GM19023 (cell line): Measurements from ENCODE around the gene RHOV.

Experiments
- ATAC-seq: cut with Tn5 transposase; IDR thresholded peaks from one replicate; pipeline ENCODE4 v1.9.1; 2021; ENCODE audit warnings: mild to moderate bottlenecking, moderate library complexity; ENCODE audit not compliant: unreplicated experiment

RHOV gene, protein sequence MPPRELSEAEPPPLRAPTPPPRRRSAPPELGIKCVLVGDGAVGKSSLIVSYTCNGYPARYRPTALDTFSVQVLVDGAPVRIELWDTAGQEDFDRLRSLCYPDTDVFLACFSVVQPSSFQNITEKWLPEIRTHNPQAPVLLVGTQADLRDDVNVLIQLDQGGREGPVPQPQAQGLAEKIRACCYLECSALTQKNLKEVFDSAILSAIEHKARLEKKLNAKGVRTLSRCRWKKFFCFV

DNA sequence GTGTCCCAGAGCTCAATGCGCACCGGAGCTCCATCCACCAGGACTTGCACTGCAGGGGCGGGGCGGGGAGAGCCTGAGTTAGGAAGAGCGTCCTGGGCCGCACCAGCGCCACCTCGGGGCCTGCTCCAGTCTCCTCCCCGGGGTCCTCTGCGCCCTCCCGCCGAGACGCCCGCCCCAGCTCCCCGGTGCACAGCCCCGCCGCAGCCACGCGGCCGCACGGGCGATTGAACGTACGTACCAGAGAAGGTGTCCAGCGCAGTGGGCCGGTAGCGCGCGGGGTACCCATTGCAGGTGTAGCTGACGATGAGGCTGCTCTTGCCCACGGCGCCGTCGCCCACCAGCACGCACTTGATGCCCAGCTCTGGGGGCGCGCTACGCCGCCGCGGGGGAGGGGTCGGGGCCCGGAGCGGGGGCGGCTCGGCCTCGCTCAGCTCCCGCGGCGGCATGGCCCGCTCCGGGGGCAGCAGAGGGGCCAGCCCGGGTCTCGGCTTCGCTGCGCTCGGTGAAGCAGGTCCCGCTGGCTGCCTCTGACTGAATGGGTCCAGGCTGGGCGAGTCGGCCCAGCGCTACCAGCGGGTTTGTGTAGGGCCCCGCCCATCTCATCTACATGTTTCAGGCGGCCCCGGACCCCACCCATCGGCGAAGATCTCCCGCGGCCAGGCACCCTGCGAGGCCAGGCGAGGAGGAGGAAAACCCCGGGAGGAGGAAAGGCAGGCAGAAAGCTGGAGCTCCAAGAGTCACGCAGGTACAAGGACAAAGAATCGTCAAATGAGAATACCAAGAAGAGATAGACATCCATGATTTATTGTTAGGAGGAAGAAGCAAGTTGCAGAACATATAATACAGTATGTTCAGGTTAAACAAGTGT, at the start of gene RHOV:
Gene RHOV (minus strand): TSS at position 541 of the 868 bp plus-strand sequence. CDS start 95 bp downstream, at position 446.
- peak; percentile 65 for ATAC-seq

DNA sequence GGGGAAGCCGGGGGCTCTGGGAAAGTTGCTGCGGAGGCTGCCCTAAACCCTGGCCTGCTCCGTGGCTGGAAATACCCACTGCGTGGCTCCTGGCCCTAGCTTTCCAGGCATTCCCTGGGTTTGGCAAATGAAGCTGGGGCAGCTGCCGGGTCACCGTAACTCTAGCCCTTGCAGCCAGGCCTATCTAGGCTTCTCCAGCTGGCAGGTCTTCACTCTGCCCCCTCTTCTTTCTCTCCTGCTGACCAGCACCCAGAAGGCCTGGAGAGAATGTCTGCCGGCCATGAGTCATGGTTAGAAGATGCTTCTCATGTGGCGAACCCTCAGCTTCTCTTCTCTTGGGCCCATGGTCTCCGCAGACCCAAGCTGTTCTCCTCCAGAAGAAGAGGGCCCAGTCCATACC, 49.5 kb upstream of the RHOV start:
- ATAC-seq, result no peak

DNA sequence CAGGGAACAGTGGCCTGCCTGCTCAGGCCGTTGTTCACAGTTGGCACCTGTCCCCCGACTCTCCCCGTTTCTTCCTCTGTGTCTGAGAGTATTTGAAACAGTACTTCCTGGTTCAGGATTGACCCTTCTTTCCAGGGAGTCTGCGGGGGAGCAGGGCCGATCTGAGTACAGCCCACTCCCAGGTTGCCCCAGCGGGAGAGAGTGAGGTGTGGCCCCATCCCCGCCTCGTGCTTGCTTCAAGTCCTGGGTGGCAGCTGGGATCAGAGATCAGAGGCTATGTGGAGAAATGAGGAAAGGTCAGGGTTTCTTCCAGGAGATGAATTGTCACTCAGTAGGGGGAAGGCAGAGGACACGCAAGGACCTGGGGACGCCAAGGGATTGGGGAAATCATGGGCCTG, 48.6 kb upstream of the RHOV start:
- ATAC-seq, result no peak

DNA sequence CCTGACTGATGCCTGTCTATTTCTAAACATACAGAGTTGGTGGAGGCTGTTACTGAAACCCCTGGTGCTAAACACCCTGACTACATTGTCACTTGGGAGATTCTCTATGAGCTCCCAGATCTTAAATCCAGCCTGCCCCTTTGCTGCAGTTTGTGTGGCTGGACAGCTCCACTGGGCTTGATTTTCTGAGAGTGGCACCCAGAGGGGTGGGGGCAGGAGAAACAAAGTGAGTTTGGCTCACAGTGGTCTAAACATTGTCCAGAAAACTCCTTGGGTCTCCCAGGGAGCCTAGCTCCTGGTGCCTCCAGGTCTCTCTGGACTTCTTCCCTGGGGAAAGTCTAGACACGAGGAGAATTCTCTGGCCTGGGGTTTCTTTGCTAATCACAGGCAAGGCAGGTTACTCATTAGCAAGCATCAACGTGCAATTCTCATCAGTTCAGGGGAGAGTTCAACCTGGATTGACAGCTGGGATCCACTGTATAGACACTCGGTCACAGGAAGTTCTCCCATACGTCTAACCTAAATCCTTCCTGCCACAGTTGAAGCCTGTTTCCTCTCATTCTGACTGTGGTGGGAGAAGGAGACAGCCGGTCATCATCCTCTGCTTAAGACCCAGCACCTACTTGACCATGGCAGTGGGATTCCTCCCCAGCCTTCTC, 48.0 kb upstream of the RHOV start:
- no peak for ATAC-seq

DNA sequence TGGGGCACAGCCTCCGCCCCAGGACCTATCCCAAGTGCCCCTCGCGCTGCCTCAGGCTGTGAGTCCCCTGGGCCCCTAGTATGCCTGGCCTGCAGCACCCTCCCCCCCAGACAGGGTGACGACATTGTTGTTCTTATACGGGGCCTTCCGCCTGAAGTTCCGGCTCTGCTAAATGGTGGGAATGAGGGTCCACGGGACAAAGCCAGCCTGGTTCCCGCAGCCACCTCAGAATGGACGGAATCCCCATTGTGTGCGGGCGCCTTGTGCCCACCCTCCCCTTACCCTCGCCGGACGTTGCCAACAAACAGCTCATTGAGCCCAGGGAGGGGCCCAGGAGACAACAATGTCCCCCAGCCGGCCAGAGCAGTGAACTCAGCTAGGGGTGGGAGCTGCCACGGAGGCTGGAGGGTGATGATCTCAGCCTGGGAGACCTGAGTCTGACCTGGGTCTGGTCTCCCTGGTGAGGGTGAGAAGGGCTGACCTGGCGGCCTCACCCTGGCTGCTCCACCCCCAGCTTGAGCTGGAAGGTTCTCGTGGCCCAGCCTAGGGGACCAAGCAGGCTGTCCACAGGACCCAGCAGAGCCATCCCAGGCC, 44.9 kb upstream of the RHOV start:
- no peak for ATAC-seq

DNA sequence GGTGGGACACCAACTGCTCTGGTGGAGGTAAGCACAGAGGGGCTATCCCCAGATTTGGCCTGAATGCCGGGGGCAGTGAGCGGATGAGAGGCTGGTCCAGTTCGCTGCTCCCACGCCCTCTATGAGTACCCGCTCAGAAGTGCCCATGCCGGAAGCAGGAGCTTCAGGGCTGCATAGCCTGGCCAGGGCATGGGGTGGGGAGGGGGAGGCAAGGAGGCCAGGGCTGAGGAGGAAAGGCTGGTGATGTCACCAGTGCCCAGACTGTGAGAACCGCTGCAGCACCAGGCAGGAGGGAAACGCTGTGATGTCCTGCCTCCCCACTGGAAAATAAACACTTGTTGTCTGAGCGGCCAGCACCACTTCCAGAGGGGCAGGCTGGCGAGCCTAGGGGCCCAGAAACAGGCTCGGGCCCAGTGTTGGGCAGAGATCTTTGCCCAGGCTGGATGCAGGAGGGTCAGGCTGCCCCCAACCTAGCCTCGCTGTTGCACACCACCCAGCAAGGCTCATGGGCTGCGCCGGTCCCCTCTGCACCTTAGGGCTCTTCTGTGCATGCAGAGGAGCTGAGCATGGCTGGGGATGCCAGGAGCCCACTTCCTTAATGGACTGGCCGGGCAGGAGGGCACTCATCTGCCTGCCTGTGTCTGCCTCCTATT, 44.2 kb upstream of the RHOV start:
- no peak for ATAC-seq

DNA sequence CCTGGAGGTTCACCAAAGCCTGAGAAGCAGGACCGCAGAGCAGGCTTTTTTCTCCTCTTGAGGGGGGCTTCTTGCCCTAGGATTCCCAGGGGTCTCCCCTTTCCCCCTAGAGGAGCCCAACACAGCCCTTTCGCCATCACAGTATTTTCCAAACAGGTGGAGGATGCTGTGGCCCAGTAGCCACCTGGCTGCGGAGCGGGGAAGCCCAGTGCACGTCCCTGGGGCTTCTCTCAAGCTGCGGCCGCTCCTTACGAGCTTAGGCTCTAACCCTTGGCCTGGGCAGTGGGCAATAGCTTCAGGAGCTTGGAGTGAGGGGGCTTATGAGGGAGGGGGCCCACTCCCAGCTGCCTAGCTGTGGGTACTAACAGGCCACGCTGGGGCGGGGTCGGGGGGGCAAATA, 43.6 kb upstream of the RHOV start:
- no peak for ATAC-seq

DNA sequence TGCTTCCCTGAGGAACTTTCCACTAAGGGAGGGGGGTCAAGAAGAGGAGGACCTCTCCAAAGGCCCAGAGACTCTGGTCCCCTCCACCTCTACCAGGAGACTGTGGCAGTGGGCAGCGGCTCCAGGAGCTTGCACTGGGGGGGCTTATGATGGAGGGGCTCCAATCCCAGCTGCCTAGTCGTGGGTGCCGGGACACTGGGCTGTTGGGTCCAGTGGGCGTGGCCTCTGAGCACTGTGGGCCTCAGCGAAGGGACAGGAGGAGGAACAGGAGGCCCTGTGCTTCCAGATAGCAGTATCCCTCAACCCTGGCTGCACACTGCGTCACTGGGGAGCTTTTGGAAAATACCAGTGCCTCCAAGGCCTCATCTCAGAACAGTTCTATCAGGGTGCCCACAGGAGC, 41.6 kb upstream of the RHOV start:
- ATAC-seq, result no peak

DNA sequence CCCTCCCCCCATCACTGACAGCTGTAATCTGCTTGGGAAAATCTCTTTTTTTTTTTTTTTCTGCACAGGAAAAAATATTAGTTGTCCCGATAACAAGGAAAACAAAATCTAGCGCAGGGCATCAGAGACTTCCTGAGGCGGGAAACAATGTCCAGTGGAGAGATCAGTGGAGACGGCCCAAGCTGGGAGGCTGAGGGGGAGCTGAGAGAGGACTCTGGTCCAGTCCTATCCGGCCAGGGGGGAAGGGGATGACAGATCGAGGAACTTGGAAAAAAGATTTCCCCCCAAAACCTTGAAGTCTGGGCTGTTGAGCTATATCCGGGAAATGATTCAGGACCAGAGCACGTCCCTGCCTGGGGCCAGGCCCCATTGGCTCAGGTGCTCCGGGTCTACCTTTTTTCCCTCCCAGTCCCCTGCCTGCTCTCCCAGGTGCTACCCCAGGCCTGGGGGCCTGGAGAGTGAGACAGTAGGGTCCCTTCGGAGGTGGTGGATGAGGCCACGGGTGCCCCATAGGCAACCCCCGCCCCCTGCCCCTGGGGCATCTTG, 41.2 kb upstream of the RHOV start:
- ATAC-seq, result no peak

DNA sequence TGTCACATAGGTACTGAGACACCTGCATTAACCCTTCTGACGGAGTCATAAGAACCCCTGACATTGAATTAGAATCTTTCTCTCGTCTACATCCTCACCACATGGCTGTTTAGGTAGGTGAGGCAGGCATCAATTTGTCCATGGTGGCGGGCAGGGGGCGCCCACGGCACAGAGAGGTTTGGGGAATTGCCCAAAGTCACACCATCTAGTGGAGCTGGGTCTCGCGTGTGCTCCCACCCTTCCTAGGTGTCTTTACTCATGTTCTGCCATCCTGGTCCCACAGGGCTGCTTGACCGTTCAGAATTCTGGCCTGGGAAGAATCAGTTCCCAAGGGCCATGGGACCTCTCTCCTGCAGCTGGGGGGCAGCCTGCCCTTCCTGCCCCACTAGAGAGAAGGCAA, 40.5 kb upstream of the RHOV start:
- no peak for ATAC-seq

DNA sequence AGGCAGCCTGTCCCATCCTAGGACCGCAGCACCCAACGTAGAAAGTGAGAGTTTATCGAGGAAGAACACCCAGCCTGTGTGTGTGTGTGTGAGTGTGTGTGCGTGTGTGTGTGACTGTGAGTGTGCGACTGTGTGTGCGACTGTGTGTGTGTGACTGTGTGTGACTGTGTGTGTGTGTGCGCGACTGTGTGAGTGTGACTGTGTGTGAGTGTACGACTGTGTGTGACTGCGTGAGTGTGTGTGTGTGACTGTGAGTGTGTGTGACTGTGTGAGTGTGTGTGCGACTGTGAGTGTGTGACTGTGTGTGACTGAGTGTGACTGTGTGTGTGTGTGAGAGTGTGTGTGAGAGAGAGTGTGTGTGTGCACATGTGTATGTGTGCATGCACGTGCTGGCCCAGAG, 40.0 kb upstream of the RHOV start:
- no peak for ATAC-seq

DNA sequence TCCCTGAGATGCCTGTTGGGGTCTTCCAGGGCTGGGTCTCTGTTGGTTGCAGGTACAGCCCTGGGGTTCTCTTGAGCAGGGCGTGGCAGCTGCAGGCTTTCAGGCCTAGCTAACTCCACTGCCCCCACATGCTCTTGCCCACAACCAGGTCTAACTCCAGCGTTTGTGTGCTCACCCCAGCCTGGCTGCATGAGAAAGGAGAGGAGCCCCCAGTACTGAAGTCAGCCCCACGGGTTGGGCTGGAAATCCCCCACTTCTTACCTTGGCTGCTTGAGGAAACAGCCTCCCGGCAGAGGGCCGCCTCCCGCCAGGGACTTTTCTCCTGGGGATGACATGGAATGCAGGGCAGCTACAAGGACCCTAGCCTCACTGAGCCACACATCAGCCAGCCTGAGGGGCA, 38.4 kb upstream of the RHOV start:
- no peak for ATAC-seq

DNA sequence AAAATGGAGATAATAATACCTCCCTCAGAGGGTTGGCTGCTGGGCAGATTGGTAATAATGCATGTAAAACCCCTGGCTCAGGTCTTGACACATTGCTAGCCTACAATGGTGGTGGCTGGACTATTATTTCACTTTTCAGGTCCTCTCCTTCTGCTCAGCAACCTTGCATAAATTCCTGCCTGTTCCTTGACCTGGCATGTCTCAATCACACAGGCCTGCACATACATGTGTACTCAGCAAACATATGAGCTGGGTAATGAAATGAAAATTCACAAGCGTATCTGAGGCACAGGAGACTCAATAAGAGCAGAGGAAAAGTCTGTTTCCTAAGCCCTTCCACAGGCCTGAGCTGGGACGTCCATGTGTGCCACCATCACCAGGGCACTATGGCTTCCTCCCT, 37.7 kb upstream of the RHOV start:
- ATAC-seq, result no peak

DNA sequence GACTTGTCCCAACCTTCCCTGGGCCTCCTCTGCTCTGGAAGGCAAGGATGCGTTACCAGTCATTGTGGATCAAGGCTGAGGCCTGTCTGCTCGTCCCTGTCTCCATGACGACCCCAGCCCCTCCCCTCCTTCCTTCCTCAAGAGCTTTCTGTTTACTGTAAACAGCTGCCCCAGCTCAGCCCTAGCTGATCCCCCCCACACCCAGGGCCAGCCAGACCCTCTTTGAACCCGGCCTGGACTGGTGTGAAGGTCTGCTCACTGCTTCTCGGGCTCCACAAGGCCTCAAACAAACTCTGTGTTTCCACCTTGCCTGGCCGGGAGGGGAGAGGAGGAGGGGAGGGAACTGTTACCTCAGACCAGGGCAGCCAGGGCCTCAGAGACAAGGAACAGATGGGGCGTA, 37.1 kb upstream of the RHOV start:
- no peak for ATAC-seq

DNA sequence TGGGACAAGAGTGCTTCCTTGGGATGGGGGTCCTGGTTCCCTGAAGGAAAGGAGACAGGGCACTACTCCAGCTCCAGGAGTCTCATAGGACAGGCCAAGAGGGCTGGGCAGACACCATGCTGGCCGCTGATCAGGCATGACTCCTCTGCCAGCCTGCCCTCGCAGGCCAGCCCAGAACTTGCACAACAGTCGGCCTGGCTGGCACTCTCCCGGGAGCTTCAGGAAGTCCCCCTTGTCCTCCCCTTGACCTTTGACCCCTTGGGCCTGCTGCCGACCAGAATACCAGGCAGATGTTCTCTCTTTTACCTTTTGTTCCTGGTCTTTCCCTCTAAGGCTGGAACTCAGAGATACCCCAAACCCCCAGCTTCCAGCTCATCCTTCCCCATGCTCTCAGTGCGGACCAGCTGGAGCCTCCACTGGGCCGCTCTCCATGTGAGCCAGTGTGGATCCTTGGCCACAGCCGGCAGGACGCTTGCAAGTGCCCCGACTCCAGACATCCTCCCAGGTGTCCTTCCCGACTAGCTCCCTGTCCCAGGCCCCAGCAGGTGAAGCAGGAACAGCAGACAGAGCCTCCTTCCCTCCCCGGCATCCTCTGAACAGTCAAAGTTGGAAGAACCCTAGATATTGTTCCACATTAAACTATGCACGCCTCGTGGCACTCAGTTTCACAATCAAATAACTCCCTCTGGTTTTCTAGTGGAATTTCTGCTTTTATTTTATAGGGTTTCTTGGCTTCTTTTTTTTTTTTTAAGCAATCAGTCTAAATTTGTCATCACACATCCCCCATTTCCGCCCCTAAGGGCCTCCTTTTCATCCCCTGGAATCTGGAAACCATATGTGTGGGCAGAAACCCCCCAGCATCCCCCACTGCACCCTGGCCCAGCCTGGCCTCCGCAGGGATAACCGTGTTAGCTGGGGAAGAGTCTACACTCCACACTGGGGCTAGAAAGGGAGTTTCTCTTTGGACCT, 35.9 kb upstream of the RHOV start:
- ATAC-seq, result no peak

DNA sequence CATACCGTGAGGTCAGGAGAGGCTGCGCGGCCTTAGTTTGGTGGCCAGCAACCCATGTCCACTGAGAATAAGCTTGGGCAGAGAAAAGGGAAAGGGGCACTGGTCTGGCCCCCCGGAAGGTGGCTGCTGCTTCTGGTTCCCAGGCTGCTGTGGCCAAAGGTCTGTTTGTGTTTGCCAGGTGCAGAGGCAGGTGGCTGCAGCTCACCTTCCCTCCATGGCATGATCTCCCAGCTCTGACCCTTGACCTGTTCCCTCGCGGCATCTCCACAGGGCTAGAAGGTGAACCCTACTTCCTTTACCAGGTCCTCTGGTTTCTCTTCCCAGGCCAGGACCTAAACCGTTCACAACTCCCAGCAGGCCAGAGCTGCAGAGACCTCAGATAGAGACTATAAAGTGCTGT, 34.1 kb upstream of the RHOV start:
- no peak for ATAC-seq

DNA sequence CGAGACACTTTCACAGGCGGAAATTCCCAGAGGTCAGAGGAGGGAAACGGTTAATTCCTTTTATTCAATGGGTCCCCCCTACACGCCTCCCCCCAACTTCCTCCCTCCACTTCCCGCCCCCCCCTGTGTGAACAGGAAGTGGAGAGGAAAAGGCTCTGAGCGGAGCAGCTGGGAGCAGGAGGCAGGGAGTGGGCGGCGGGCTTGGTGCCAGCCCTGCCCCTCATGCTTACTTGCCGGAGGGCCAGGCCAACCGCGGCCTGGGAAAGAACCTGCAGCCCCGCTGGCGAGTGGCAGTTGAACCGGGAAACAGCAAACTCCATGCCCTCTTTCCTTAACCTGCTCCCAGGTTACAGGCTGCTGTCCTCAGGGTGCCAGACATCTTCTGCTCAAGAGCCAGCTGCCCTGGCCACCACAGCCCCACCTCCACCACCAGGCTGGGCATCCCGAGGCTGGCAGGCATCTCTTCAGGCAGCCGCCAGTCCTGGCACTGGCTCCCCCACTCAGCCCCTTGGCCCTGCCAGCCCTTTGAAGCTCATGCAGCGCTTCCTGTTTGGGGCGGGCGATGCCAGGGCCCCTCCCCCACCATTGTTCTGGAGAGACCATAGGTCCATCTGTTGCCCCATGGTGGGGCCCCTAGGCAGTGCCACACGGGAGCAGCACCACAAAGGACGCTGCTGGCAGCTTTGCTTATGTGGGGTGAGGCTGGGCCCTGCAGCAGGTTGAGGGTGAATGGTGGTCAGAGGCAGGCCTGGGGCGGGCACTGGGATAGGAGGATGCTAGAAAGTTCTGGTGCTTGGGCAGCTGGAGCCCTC, 33.2 kb upstream of the RHOV start:
- ATAC-seq, result no peak

DNA sequence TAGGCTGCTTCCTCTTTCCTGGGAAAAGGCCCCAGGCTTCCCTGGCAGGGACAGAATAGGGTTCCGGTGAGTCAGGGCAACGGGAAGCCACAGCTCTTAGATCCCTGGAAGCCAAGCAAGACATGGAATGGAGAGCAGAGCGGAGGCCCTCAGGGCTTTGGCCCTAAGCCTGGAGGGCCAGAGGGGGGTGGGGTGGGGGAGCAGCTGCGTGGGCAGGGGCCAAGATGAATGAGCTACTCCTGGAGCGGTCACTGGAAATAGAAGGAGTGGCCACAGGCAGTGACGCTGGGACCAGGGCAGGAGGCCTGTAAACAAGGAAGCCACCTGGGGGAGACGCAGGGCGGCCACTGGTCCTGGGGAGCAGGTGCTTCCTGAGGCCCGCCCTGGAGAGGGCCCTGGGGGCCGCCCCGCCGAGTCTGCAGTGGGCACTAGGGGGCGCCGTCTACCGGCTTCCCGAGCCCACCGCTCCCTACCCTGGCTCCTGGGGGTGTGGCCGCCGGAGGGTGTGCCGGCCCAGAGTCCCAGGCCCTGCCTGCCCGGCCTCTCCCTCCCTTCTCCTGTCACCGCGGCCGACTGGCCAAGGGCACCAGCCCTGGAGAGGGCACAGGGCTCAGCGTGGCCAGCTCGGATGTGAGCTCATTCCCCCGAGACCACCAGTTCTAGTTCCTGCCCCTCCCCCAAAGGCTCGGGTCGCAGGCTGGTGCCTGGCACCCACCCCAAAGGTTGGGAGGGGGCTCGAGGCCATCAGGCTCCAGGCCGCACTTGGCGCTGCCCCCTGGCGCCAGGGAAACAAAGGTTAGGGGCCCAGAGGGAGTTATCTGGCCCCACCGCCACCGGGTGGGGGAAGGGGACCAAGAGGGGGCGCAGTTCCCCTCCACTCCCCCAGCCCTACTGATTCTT, 32.3 kb upstream of the RHOV start:
- peak; percentile 71 for ATAC-seq
